Activated naive CD8-positive, alpha-beta T cell treated with anti-CD3 and anti-CD28 coated beads for 36 hours (primary cell): Measurements from ENCODE around the gene IL1R1. TPM values are rescaled to one million over a fixed set of nuclear protein-coding genes. Genes with fewer than 3 reads are reported as not detected.
"Not testable (repeated sequence)": the region's sequence is repeated elsewhere in the genome, so short reads cannot be mapped to it uniquely, and the experiment has no call there.

Experiments used
- DNase-seq: peaks from one replicate; pipeline ENCODE4 v3.0.0; 2021
- H3K27ac Mint-ChIP-seq: one replicate; pipeline ENCODE4 v1.8.0; 2022; ENCODE audit warnings: mild to moderate bottlenecking, moderate library complexity, mixed read lengths
- H3K27me3 Mint-ChIP-seq: one replicate; pipeline ENCODE4 v1.8.0; 2022; ENCODE audit warnings: mild to moderate bottlenecking, mixed read lengths
- H3K36me3 Mint-ChIP-seq: one replicate; pipeline ENCODE4 v1.8.0; 2021; ENCODE audit warnings: mild to moderate bottlenecking, mixed read lengths
- H3K4me1 Mint-ChIP-seq: one replicate; pipeline ENCODE4 v1.8.0; 2021; ENCODE audit warnings: mixed read lengths
- H3K4me3 Mint-ChIP-seq: one replicate; pipeline ENCODE4 v1.8.0; 2022; ENCODE audit warnings: mild to moderate bottlenecking, moderate library complexity, mixed read lengths
- H3K9me3 Mint-ChIP-seq: one replicate; pipeline ENCODE4 v1.8.0; 2022; ENCODE audit warnings: mixed read lengths
- total RNA-seq, 2 experiments: library from RNA; stranded (reverse); gene quantifications; one replicate each; pipeline ENCODE4 v1.2.3, GENCODE V29; 2021

IL1R1 gene
- total RNA-seq, 2 experiments from 2014 or later, result 0.70 to 1.2 TPM

- Mint-ChIP-seq H3K9me3 (peaks cover 1% of the 10 kb centered on the region), H3K36me3 (no peaks in the 10 kb centered on the region), H3K4me1 (peaks cover 1% of the 10 kb centered on the region), H3K4me3 (no peak overlapping the region), H3K27me3 (peaks cover 4% of the 10 kb centered on the region), H3K27ac (no peak overlapping the region)
- no peak for DNase-seq
Observed at GRCh38 chr2:102120261-102120660, 22.3 kb upstream of the IL1R1 start.

GRCh38 chr2:102120701-102121159 is 21.8 kb upstream of the IL1R1 start:
- H3K27ac Mint-ChIP-seq, result no peak overlapping the region
- H3K9me3 Mint-ChIP-seq, result peaks cover 1% of the 10 kb centered on the region
- H3K4me1 Mint-ChIP-seq, result peaks cover 1% of the 10 kb centered on the region
- H3K4me3 Mint-ChIP-seq, result no peak overlapping the region
- H3K36me3 Mint-ChIP-seq, result no peaks in the 10 kb centered on the region
- H3K27me3 Mint-ChIP-seq, result peaks cover 4% of the 10 kb centered on the region
- DNase-seq, result no peak

- H3K4me3 Mint-ChIP-seq, result no peak overlapping the region
- H3K27me3 Mint-ChIP-seq, result peaks cover 4% of the 10 kb centered on the region
- H3K4me1 Mint-ChIP-seq, result peaks cover 3% of the 10 kb centered on the region
- peaks cover 1% of the 10 kb centered on the region for H3K36me3 Mint-ChIP-seq
- no peak for DNase-seq
- no peak overlapping the region for H3K27ac Mint-ChIP-seq
- peaks cover 3% of the 10 kb centered on the region for H3K9me3 Mint-ChIP-seq
Observed at GRCh38 chr2:102122115-102122514, 20.4 kb upstream of the IL1R1 start.

- Mint-ChIP-seq H3K9me3 (peaks cover 5% of the 10 kb centered on the region), H3K27ac (no peak overlapping the region), H3K36me3 (peaks cover 2% of the 10 kb centered on the region), H3K27me3 (peaks cover 4% of the 10 kb centered on the region), H3K4me1 (peaks cover 8% of the 10 kb centered on the region), H3K4me3 (no peak overlapping the region)
- DNase-seq, result no peak
Observed at GRCh38 chr2:102122909-102123308, 19.6 kb upstream of the IL1R1 start.

- H3K27me3 Mint-ChIP-seq, H3K4me3 Mint-ChIP-seq, DNase-seq, H3K27ac Mint-ChIP-seq, H3K9me3 Mint-ChIP-seq, H3K36me3 Mint-ChIP-seq: not testable (repeated sequence)
- peaks cover 11% of the 10 kb centered on the region for H3K4me1 Mint-ChIP-seq
Observed at GRCh38 chr2:102124421-102124820, 18.1 kb upstream of the IL1R1 start.

- Mint-ChIP-seq H3K9me3 (peaks cover 12% of the 10 kb centered on the region), H3K27ac (no peak overlapping the region), H3K4me3 (no peak overlapping the region), H3K27me3 (peaks cover 4% of the 10 kb centered on the region), H3K36me3 (peaks cover 4% of the 10 kb centered on the region), H3K4me1 (peaks cover 11% of the 10 kb centered on the region)
- no peak for DNase-seq
Observed at GRCh38 chr2:102126169-102126568, 16.4 kb upstream of the IL1R1 start.

- Mint-ChIP-seq H3K27me3 (peaks cover 4% of the 10 kb centered on the region), H3K9me3 (peaks cover 17% of the 10 kb centered on the region), H3K36me3 (peaks cover 7% of the 10 kb centered on the region), H3K4me1 (peaks cover 11% of the 10 kb centered on the region), H3K27ac (no peak overlapping the region), H3K4me3 (no peak overlapping the region)
- no peak for DNase-seq
Observed at GRCh38 chr2:102126660-102127059, 15.9 kb upstream of the IL1R1 start.

- H3K4me1 Mint-ChIP-seq, result peaks cover 11% of the 10 kb centered on the region
- no peak overlapping the region for H3K27ac Mint-ChIP-seq
- H3K9me3 Mint-ChIP-seq, result peaks cover 15% of the 10 kb centered on the region
Observed at GRCh38 chr2:102129082-102129481, 13.5 kb upstream of the IL1R1 start.

GRCh38 chr2:102129951-102130646 is 12.4 kb upstream of the IL1R1 start:
- peaks cover 9% of the 10 kb centered on the region for H3K36me3 Mint-ChIP-seq
- peaks cover 3% of the 10 kb centered on the region for H3K27me3 Mint-ChIP-seq
- H3K4me3 Mint-ChIP-seq, result peak overlapping the region; percentile 9
- H3K4me1 Mint-ChIP-seq, result peaks cover 11% of the 10 kb centered on the region
- DNase-seq, result no peak
- no peak overlapping the region for H3K27ac Mint-ChIP-seq
- H3K9me3 Mint-ChIP-seq, result peaks cover 15% of the 10 kb centered on the region

More at GRCh38 chr2:102129082-102129481, 13.5 kb upstream of the IL1R1 start:
- Mint-ChIP-seq H3K36me3 (peaks cover 9% of the 10 kb centered on the region), H3K4me3 (no peak overlapping the region), H3K27me3 (peaks cover 3% of the 10 kb centered on the region)
- no peak for DNase-seq

GRCh38 chr2:102130647-102130991 is 11.9 kb upstream of the IL1R1 start:
- no peak for DNase-seq
- Mint-ChIP-seq H3K36me3 (peaks cover 9% of the 10 kb centered on the region), H3K27me3 (peaks cover 3% of the 10 kb centered on the region), H3K4me1 (peaks cover 11% of the 10 kb centered on the region), H3K9me3 (peaks cover 15% of the 10 kb centered on the region), H3K27ac (no peak overlapping the region), H3K4me3 (no peak overlapping the region)

GRCh38 chr2:102131564-102131963 is 11.0 kb upstream of the IL1R1 start:
- no peak overlapping the region for H3K27ac Mint-ChIP-seq
- peaks cover 10% of the 10 kb centered on the region for H3K36me3 Mint-ChIP-seq
- no peak overlapping the region for H3K4me3 Mint-ChIP-seq
- peaks cover 10% of the 10 kb centered on the region for H3K4me1 Mint-ChIP-seq
- H3K27me3 Mint-ChIP-seq, result peaks cover 3% of the 10 kb centered on the region
- DNase-seq, result no peak
- peaks cover 17% of the 10 kb centered on the region for H3K9me3 Mint-ChIP-seq

GRCh38 chr2:102137138-102137537 is 5.4 kb upstream of the IL1R1 start:
- Mint-ChIP-seq H3K36me3 (peaks cover 38% of the 10 kb centered on the region), H3K27me3 (peaks cover 22% of the 10 kb centered on the region), H3K27ac (peak overlapping the region; percentile 83), H3K4me3 (peak overlapping the region; percentile 19), H3K9me3 (peaks cover 30% of the 10 kb centered on the region), H3K4me1 (peaks cover 33% of the 10 kb centered on the region)
- peak; percentile 38 for DNase-seq

GRCh38 chr2:102138331-102138730 is 4.2 kb upstream of the IL1R1 start:
- Mint-ChIP-seq H3K9me3 (peaks cover 35% of the 10 kb centered on the region), H3K4me1 (peaks cover 39% of the 10 kb centered on the region), H3K4me3 (no peak overlapping the region), H3K27ac (peak overlapping the region; percentile 83), H3K36me3 (peaks cover 43% of the 10 kb centered on the region), H3K27me3 (peaks cover 26% of the 10 kb centered on the region)
- no peak for DNase-seq

- peaks cover 39% of the 10 kb centered on the region for H3K4me1 Mint-ChIP-seq
- H3K36me3 Mint-ChIP-seq, result peaks cover 53% of the 10 kb centered on the region
- peaks cover 45% of the 10 kb centered on the region for H3K9me3 Mint-ChIP-seq
- peaks cover 40% of the 10 kb centered on the region for H3K27me3 Mint-ChIP-seq
- H3K4me3 Mint-ChIP-seq, result no peak overlapping the region
- H3K27ac Mint-ChIP-seq, result peak overlapping the region; percentile 42
- DNase-seq, result no peak
Observed at GRCh38 chr2:102139851-102140250, 2.7 kb upstream of the IL1R1 start.

GRCh38 chr2:102140377-102140776 is 2.2 kb upstream of the IL1R1 start:
- Mint-ChIP-seq H3K4me1 (peaks cover 39% of the 10 kb centered on the region), H3K36me3 (peaks cover 57% of the 10 kb centered on the region), H3K9me3 (peaks cover 50% of the 10 kb centered on the region), H3K27me3 (peaks cover 40% of the 10 kb centered on the region), H3K27ac (no peak overlapping the region), H3K4me3 (no peak overlapping the region)
- DNase-seq, result no peak
